Right lobe of liver (tissue), 4 donors: ENCODE results near the gene LHFPL6.

Experiments
- CTCF ChIP-seq, 4 donors: fragments of 200-600 bp in 3 of 4; fragments of 450-650 bp in 1 of 4; IDR thresholded peaks; one replicate each; pipeline versions ENCODE4 v1.5.1 to v1.8.0; 2016 to 2022; ENCODE audit warnings: antibody characterized with exemption in 4 of 4, mild to moderate bottlenecking in 2 of 4
- POLR2A ChIP-seq: fragments of 450-650 bp; IDR thresholded peaks from one replicate; pipeline ENCODE4 v1.6.1; 2017; ENCODE audit warnings: antibody characterized with exemption, mild to moderate bottlenecking
- donor health status: DM: no; HTN: no; CAD: no.
- donor health status: DM: no; HTN: no; CAD: no.
- donor health status: DM: no; HTN: yes; CAD: no.

GRCh38 chr13:39302820-39303219 is 300.2 kb downstream of the LHFPL6 start:
- TF ChIP-seq CTCF (IDR thresholded peaks at IDR 0.05) = no peak
- no peak for TF ChIP-seq POLR2A
